Lower lobe of right lung (tissue), 2 donors: ENCODE results near the gene TM9SF4. TPM values are rescaled to one million over a fixed set of nuclear protein-coding genes. Genes with fewer than 3 reads are reported as not detected.

Source experiments
- ATAC-seq, 2 donors: fragments of 200-7000 bp; cut with Tn5 transposase; one replicate each; pipeline ENCODE4 v1.9.1; 2020 to 2022; ENCODE audit warnings: mild to moderate bottlenecking in 2 of 2, moderate library complexity in 2 of 2
- DNase-seq: peaks from one replicate; pipeline ENCODE4 v3.0.0-alpha.2; 2020
- H3K27ac ChIP-seq: fragments of 200-600 bp; one replicate; pipeline ENCODE4 v1.8.0; 2022
- H3K27me3 ChIP-seq: fragments of 200-600 bp; one replicate; pipeline ENCODE4 v1.8.0; 2022; ENCODE audit warnings: low read depth
- H3K36me3 ChIP-seq: fragments of 200-600 bp; one replicate; pipeline ENCODE4 v1.8.0; 2022; ENCODE audit warnings: mild to moderate bottlenecking
- H3K4me1 ChIP-seq: fragments of 200-600 bp; one replicate; pipeline ENCODE4 v1.8.0; 2022
- H3K4me3 ChIP-seq: fragments of 200-600 bp; one replicate; pipeline ENCODE4 v1.8.0; 2022; ENCODE audit warnings: mild to moderate bottlenecking
- H3K9me3 ChIP-seq: fragments of 200-600 bp; one replicate; pipeline ENCODE4 v1.8.0; 2022
- CTCF ChIP-seq: fragments of 200-600 bp; IDR thresholded peaks from one replicate; pipeline ENCODE4 v1.8.0; 2022; ENCODE audit warnings: antibody characterized with exemption, mild to moderate bottlenecking
- intact Hi-C: fragments of 100-400 bp; cut with DNase I; formaldehyde crosslinking; loops from one replicate; pipeline ENCODE4 v1.11.0; 2022
- total RNA-seq: library from RNA; stranded (reverse); fragmentation: NEBNext Ultra II Directional; extraction: Animal tissue kit (Norgen Biotek cat#: 25700); gene quantifications from one replicate; pipeline ENCODE4 v1.2.1, GENCODE V29; 2021
- donor health status: DM: no; HTN: yes; CAD: no; lungs with severe emphysema.

The TM9SF4 gene
- total RNA-seq, 1 donor from 2014 or later = 49.7 TPM

GRCh38 chr20:32079655-32080109 lies 29.8 kb upstream of the TM9SF4 start:
- peaks cover 4% of the 10 kb centered on the region for H3K36me3 ChIP-seq
- intact Hi-C loops = no loop called here
- ATAC-seq = no peak

GRCh38 chr20:32080783-32081182 lies 28.7 kb upstream of the TM9SF4 start:
- intact Hi-C loops = no loop called here
- H3K4me3 ChIP-seq = no peak overlapping the region
- no peak for DNase-seq
- H3K36me3 ChIP-seq = peaks cover 4% of the 10 kb centered on the region
- TF ChIP-seq CTCF = no peak
- no peak for ATAC-seq
- peaks cover 8% of the 10 kb centered on the region for H3K27me3 ChIP-seq
- H3K27ac ChIP-seq = no peak overlapping the region
- no peaks in the 10 kb centered on the region for H3K4me1 ChIP-seq
- H3K9me3 ChIP-seq = no peaks in the 10 kb centered on the region

More at GRCh38 chr20:32079655-32080109, 29.8 kb upstream of the TM9SF4 start:
- TF ChIP-seq CTCF = no peak
- Histone ChIP-seq H3K9me3 (no peaks in the 10 kb centered on the region), H3K4me3 (no peak overlapping the region), H3K4me1 (no peaks in the 10 kb centered on the region), H3K27me3 (peaks cover 8% of the 10 kb centered on the region), H3K27ac (no peak overlapping the region)
- DNase-seq = no peak

DNA sequence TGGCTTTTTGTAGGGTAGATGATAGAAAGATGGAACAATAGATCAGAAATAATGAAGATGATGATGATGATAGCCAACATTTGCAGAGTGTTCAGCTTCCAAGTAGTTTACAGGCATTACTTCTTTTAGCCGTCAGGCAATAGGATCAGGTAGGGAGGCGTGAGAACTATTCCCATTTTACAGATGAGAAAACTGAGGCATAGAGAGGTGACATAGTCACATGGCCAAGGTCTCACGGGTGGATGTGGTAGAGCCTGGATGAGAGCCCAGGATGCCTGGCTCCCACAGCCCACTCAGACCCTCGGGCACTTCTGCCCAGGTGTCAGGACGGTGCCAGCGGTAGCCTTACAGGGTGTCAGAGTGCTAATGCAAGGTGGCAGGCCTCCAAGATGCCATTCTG lies 26.0 kb upstream of the TM9SF4 start:
- no peaks in the 10 kb centered on the region for H3K4me1 ChIP-seq
- TF ChIP-seq CTCF = no peak
- peaks cover 12% of the 10 kb centered on the region for H3K36me3 ChIP-seq
- intact Hi-C loops = no loop called here
- no peak overlapping the region for H3K27ac ChIP-seq
- DNase-seq (no peak), ATAC-seq (no peak)
- no peak overlapping the region for H3K4me3 ChIP-seq
- H3K9me3 ChIP-seq = no peaks in the 10 kb centered on the region
- H3K27me3 ChIP-seq = peaks cover 8% of the 10 kb centered on the region

DNA sequence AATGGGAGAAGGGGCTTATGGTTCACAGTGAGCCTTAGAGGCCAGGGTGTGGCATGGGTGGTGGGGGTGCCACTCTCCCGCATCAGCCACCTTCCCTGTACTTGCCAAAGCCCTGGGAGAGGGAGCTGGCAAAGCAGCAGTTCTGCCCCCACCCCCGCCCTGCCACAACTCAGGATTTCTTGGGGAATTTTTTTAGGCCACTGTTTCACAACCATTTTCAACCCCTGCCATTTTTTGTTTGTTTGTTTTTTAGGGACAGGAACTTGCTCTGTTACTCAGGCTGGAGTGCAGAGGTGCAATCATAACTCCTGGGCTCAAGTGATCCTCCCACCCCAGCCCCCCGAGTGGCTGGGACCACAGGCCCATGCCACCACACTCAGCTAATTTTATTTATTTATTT lies 22.4 kb upstream of the TM9SF4 start:
- Histone ChIP-seq H3K27me3 (peaks cover 1% of the 10 kb centered on the region), H3K27ac (no peak overlapping the region), H3K4me3 (no peak overlapping the region), H3K36me3 (peaks cover 15% of the 10 kb centered on the region), H3K9me3 (no peaks in the 10 kb centered on the region), H3K4me1 (no peaks in the 10 kb centered on the region)
- intact Hi-C loops = no loop called here
- no peak for TF ChIP-seq CTCF
- no peak for ATAC-seq
- no peak for DNase-seq

DNA sequence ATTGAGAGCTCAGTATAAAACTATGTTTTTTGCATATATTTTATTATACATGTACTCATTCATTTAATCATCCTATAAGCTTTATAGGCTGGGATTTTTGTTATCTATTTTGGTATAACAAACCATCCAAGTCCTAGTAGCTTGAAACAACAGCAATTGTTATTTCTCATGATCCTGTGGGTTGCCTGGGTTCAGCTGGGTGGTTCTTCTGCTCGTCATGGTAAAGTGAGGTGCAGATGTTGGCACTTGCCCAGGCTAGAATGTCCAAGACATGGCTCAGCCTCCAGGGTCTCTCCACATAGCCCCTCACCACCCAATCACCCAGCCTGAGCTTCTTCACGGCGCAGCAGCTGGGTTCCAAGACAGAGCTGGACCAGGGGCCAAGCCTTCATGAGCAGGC lies 20.8 kb upstream of the TM9SF4 start:
- H3K27ac ChIP-seq = no peak overlapping the region
- DNase-seq (no peak), ATAC-seq (no peak)
- H3K4me1 ChIP-seq = no peaks in the 10 kb centered on the region
- TF ChIP-seq CTCF = no peak
- intact Hi-C loops = no loop called here
- no peaks in the 10 kb centered on the region for H3K27me3 ChIP-seq
- H3K9me3 ChIP-seq = no peaks in the 10 kb centered on the region
- H3K4me3 ChIP-seq = no peak overlapping the region
- H3K36me3 ChIP-seq = peaks cover 15% of the 10 kb centered on the region
